Daoy (cell line): ENCODE results near the gene ESPL1. TPM values are rescaled to one million over a fixed set of nuclear protein-coding genes. Genes with fewer than 3 reads are reported as not detected.
"Not testable (repeated sequence)": the region's sequence is repeated elsewhere in the genome, so short reads cannot be mapped to it uniquely, and the experiment has no call there.

Experiments
- DNase-seq: peaks from one replicate; pipeline ENCODE4 v3.0.0-alpha.2; 2015; ENCODE audit warnings: low read depth
- total RNA-seq: library from RNA; depleted of rRNA; stranded (reverse); fragments of >200 nt; shearing (Covaris generic); gene quantifications from 2 replicates; pipeline ENCODE4 v1.2.3, GENCODE V29; 2014

The ESPL1 gene
- total RNA-seq, 1 experiment from 2014 or later, result 29.0 TPM

DNA sequence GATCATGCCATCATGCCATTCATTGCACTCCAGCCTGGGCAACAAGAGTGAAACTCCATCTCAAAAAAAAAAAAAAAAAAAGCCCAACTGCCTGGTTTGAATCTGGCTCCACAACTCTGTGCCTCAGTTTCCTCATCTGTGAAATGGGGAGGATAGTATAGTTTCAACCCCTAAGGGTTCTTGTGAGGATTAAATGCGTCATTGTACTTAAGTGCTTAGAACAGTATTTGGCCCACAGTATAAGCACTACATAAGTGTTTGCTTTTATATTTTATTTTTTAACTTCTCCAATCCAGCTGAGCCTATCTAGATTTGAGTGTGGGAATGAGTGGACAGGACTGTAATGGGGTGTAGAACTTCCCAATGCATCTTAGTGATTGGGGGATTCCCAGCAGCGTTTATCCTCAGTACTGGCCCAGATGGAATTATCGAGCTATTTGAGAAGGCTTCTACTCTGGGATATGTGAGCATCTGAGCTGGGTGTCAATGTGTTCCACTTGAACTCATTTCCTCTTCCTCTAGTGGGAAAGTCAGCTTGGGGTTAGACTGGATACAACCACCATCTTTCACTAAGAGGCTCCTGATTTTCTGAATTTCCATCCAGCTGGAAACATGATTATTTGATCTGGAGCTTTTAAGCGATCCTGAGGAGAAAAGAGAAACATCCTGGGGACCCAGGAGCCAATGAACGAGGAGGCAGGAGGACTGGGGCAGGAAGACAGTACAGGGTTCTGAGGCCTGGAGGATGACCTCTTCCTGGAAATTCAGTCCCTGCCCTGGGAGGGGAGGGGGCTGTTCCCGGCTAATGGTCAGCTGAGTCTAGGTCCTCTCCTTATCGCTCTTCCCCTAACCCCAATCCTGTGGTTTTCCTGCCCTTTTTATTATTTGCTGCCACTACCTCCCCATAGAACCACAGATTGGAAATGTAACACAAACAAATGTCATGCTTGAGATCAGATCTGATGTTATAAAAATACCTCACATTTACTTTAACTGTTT lies 9.3 kb upstream of the ESPL1 start:
- DNase-seq, result no peak

DNA sequence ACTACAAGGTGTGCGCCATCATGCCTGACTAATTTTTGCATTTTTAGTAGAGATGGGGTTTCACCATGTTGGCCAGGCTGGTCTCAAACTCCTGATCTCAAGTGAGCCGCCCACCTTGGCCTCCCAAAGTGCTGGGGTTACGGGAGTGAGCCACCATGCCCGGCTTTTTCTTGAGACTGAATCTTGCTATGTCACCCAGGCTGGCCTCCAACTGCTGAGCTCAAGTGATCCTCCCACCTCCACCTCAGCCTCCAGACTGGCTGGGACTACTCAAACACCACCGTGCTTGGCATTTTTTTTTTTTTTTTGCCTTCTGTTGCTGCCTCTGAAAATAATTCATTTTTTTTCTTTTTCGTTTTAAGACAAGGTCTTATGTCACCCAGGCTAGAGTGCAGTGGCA lies 8.2 kb upstream of the ESPL1 start:
- DNase-seq, result no peak

DNA sequence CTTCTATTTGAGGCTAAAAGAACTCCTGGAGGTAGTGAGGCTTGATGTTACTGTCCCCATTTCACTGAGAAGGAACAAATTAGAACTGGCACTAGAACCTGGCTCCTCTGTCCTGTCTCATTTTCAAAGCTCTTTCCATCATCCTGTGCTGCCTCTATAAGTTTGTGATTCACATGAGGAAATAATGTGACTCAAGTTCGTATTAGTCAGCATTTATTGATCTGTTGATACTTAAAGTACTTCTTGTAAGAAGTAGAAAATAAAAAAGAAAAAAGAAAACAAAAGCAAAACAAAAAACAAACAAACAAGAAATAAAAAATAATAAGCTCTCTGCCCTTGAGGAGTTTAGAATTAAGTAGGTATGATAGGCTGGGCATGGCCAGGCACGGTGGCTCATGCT lies 2.3 kb upstream of the ESPL1 start:
- no peak for DNase-seq

DNA sequence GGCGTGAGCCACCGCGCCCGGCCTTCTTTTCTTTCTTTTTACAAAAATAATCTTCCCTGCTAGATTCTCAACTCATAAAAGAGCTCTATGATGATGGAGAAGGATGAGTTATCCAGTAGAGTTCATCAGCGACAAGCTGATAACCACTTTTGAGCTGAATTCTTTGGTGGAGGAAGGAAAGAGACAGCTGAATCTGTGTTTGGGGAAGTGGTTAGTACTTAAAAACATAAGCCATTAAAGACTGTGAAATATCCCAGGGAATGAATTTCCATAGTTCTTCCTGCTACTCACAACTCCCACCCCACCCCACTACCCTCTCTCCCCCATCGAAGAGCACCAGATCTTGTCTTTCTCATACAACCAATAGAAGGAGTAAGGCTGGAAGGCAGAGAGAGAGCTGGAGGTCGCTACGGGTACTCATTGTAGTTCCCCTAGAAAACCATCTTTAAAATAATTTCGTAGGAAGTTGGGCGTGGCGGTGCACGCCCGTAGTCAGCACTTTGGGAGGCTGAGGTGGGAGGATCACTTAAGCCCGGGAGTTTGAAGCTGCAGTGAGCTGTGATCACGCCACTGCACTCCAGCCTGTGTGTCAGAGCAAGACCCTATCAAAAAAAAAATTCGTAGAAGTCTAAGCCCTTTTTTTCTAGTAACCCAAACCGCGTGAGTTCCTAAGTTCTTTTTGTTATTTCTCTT lies 647 bp upstream of the ESPL1 start:
- peak; percentile 34 for DNase-seq

DNA sequence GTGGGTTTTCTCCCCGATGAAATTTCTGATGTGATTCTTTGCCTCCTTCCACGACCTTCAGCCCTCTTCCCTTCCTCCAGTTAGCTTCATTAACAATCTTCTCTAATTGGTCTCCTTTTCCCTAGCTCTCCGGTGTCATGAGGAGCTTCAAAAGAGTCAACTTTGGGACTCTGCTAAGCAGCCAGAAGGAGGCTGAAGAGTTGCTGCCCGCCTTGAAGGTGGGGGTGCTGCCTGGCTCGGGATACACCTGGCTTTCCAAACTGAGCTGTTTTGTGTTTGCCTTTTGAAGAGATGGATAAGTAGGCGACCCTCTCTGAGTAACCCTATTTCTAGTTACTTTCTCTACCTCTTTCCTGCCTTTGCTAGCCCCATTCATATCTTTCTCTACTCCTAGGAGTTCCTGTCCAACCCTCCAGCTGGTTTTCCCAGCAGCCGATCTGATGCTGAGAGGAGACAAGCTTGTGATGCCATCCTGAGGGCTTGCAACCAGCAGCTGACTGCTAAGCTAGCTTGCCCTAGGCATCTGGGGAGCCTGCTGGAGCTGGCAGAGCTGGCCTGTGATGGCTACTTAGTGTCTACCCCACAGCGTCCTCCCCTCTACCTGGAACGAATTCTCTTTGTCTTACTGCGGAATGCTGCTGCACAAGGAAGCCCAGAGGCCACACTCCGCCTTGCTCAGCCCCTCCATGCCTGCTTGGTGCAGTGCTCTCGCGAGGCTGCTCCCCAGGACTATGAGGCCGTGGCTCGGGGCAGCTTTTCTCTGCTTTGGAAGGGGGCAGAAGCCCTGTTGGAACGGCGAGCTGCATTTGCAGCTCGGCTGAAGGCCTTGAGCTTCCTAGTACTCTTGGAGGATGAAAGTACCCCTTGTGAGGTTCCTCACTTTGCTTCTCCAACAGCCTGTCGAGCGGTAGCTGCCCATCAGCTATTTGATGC lies 797 bp downstream of the ESPL1 start:
- DNase-seq, result no peak

DNA sequence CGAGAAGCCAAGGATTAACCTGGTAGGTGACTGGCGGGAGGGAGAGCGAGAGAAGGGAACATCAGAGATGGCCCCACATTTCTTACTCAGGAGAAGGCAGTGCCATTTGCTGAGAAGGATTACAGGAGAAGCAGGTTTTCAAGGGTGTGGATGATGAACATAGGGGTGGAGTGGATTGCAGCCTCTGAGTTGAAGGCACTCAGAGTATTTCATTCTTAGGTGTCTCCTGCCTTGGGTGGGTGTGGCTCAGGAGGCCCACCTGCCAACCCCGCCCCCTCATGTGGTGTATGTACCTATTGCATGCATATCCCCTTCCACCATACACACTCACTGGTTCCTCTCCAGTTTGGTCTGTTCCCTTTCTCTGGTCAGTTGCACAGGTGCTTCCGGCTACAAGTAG lies 6.3 kb downstream of the ESPL1 start:
- no peak for DNase-seq

DNA sequence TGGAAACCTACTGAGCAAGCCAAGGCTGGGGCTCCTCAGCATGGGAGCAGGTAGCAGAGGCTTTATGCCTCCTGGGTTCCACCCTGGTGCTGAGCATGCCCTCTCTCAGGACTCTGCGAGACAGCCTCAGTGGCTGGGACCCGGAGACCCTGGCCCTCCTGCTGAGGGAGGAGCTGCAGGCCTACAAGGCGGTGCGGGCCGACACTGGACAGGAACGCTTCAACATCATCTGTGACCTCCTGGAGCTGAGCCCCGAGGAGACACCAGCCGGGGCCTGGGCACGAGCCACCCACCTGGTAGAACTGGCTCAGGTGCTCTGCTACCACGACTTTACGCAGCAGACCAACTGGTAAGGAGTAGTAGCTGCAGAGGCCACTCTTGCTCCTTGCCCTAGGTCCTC lies 8.4 kb downstream of the ESPL1 start:
- no peak for DNase-seq

DNA sequence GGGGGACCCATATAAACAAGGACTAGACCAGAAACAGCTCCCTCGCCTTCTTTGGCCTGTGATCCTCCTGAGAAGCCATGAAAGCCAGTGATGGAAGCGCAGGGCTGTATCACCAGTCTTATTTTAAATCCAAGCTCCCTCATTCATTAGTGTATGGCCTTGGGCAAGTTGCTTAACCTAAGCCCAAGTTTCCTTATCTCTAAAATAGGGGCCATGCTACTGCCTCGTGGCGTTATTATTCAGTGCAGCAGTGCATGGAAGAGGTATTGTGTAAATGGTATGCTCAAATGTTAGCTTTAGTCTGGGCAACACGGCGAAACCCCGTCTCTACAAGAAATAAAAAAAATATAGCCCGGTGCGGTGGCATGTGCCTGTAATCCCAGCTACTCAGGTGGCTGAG lies 9.9 kb downstream of the ESPL1 start:
- no peak for DNase-seq

DNA sequence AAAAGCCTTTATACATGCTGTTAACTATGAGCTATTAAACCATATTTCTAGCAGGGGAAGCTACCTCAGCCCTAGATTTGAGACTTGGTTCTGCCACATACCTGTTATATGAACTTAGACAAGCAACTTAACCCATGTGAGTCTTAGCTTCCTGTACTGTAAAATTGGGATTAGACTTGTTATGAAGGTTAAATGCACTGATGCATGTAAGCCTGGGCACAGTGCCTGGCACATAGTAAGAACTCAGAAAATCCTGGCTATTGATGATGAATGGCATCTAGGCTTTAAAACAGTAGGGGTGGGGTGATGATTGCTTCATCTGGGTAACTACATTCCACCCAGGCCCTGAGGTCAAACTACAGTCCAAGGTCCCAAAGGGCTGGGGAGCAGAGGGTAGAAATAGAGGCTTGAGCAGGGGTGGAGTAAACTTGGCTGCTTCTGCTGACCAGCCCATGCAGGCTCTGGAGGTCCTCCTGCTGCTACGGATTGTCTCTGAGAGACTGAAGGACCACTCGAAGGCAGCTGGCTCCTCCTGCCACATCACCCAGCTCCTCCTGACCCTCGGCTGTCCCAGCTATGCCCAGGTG lies 11.3 kb downstream of the ESPL1 start:
- no peak for DNase-seq

DNA sequence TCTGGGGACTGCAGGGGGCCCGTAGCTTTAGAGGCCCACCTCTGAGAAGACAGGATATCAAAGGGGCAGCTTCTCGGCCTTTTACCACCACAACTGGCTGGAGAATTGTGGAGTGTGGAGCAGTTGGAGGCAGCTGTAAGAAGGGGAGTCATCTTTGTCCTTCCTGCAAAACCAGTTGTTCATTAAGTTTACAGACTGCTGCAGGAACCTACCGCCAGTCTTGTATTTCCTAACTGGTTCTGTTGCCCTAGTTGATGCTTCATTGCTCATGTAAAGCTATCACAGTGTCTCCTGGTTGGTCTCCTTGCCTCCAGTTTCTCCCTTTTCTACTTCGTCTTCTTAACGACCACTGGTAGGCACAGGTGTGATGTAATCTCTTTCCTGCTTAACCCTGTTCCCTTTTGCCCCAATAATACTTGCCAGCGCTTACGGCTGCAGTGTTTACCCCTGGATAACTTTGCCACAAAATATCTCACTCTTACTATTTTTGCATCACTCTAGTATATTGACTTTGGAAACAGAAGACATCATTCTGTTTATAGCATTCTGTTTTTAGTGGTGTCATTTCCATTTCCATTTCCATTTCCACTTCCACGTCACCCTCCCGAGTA lies 11.9 kb downstream of the ESPL1 start:
- DNase-seq, result no peak

DNA sequence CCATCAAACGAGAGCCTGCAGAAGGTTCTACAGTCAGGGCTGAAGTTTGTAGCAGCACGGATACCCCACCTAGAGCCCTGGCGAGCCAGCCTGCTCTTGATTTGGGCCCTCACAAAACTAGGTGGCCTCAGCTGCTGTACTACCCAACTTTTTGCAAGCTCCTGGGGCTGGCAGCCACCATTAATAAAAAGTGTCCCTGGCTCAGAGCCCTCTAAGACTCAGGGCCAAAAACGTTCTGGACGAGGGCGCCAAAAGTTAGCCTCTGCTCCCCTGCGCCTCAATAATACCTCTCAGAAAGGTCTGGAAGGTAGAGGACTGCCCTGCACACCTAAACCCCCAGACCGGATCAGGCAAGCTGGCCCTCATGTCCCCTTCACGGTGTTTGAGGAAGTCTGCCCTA lies 18.3 kb downstream of the ESPL1 start:
- no peak for DNase-seq

DNA sequence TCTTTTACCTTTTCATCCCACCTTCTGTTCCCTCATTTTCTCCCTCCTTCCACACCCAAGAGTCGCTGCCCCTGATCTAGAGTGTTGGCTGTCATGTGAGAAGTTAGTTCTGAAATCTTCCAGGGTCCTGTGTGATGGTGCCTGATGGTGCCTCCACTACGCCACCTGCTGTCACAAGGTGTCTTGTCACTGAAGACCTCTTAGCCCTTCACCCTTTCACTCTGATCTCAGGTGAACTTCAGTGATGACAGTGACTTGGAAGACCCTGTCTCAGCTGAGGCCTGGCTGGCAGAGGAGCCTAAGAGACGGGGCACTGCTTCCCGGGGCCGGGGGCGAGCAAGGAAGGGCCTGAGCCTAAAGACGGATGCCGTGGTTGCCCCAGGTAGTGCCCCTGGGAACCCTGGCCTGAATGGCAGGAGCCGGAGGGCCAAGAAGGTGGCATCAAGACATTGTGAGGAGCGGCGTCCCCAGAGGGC lies 19.7 kb downstream of the ESPL1 start:
- peak; percentile 61 for DNase-seq

DNA sequence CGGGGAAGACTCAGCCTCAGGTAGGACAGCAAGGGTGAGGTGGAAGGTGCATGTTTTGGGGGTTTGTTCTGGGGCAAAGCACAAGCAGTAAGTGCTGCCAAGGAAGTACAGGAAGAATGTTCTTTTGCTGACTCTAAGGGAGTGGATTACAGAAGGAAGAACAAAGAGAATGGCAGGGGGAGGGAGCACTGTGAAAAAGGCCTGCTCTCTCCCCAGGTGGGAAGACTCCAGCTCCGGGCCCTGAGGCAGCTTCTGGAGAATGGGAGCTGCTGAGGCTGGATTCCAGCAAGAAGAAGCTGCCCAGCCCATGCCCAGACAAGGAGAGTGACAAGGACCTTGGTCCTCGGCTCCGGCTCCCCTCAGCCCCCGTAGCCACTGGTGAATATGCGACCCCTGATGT lies 20.2 kb downstream of the ESPL1 start:
- no peak for DNase-seq

DNA sequence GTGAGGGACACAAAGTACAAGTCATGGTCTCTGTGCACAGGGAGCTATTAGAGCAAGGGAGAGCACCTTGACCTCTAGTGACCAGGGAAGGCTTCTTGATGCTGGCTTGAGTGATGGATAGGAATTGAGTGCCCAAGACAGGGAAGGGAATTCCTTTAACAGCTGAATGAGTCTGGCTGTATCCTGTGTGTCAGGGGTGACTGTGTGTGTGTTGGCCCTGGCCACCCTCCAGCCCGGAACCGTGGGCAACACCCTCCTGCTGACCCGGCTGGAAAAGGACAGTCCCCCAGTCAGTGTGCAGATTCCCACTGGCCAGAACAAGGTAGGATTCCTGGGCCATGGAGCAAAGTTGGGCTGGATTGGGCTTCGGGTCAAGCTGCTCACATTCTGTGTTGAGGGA lies 21.8 kb downstream of the ESPL1 start:
- DNase-seq, result peak; percentile 47

DNA sequence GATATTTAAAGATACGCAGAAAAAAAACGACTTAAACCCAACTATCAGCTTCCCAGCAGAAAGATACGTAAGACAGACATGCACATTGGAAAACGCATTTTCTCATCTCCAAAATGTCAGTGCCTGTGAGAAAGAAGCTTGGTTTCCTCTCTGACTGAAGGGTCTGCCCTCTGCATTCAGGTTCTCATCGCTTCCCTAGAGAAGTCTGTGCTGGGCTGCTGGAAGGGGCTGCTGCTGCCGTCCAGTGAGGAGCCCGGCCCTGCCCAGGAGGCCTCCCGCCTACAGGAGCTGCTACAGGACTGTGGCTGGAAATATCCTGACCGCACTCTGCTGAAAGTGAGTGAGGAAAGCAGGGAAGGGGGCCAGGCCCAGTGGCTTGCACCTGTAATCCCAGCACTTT lies 22.6 kb downstream of the ESPL1 start:
- DNase-seq, result no peak

DNA sequence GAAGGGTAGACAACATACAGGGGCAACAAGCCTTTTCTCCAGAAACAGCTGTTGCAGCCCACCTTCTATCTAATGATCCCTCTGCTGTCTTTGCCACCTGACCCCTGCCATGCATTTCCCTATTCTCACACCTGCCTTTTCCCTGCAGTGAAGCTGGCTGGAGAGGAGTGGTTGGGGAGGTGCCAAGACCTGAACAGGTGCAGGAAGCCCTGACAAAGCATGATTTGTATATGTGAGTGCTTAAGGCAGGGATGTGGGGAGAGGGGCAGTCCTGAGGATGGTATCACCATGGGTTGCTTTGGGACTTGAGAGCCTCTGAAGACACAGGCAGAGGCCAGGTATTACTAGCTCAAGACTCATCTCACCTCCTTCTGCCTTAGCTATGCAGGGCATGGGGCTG lies 24.3 kb downstream of the ESPL1 start:
- DNase-seq, result no peak

DNA sequence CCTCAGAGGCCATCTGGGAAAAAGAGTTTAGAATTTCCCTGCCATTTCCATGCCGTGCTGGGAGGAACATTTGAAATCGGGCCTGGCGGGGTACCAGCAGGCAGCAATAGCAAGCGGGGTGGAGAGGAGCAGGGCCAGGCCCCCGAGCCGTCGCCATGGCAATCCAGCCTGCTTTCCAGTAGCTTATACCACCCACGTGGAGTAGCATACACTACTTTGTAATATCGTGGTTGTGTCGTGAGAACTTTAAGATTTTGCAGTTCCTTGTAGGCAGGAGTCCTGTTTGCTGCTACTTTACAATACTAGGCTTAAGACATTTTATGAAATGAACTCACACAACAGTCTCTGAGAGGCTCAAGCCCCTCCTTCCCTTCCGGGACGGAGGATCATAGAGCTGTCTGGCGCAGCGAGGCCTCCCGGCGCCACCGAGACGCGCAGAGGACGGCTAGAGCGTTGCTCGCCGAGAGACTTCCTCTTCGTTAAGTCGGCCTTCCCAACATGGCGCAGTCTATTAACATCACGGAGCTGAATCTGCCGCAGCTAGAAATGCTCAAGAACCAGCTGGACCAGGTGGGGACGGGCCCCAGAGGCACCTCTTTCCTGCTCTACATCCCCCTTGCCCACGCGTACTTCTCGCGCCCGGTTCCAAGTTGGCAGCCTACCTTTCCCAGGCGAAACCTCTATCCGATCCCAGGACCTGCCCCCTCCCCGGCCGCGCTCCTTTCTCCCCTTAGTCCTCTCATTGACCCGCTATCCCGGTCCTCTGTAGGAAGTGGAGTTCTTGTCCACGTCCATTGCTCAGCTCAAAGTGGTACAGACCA lies 27.2 kb downstream of the ESPL1 start, which contains the start of gene PFDN5:
PFDN5 (plus strand) TSS at position 473 of the 821 bp plus-strand sequence; CDS start at position 499, 26 bp downstream.
- DNase-seq, result peak; percentile 95

DNA sequence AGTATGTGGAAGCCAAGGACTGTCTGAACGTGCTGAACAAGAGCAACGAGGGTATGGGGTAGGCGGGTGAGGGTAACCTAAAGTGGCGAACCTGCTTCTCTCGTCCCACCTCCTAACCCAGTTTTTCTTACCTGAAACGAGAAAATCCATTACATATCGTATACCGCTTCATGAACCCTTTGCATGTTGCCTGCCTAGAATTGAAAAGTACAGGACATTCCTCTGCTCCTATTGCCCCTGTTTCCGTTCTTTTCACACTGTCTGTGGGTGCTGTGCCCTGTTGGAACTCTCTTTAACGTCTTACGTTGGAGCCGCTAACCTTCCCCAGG lies 27.8 kb downstream of the ESPL1 start:
- no peak for DNase-seq

DNA sequence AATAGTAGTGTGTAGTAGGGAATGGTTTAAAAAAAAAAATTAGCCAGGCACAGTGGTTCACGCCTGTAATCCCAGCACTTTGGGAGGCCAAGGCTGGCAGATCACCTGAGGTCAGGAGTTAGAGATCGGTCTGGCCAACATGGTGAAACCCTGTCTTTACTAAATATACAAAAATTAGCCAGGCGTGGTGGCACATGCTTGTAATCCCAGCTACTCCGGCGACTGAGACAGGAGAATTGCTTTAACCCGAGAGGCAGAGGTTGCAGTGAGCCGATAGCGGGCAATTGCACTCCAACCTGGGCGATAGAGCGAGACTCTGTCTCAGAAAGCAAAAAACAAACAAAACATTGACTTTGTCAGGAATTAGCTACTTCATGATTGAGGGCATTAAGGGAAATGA lies 29.0 kb downstream of the ESPL1 start:
- not testable (repeated sequence) for DNase-seq

DNA sequence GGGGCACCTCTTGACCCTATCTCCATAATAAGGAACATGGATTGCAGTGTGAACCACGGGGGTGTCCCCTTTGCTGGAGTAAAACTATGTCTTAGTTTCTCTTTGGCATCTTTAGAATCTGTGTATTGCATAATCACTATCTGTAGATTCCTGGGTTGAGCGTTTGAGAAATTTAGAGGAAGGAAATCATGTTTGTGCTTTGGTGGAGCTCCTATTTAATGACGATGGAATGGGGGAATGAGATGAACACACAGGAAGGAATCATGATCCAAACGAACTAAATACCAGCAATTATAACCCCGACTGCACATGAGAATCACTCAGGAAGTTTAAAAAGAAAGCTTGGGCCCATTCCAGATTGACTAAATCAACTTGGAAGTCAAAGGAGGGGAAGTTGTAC lies 30.1 kb downstream of the ESPL1 start:
- no peak for DNase-seq
